HCT116 (cell line): ENCODE data around the gene ACHE. TPM values are rescaled to one million over a fixed set of nuclear protein-coding genes. Genes with fewer than 3 reads are reported as not detected.
"Not testable (repeated sequence)": the region's sequence is repeated elsewhere in the genome, so short reads cannot be mapped to it uniquely, and the experiment has no call there.

ENCODE experiments used
- ATAC-seq: fragments of 200-7000 bp; cut with Tn5 transposase; 2 replicates; pipeline ENCODE4 v1.9.1; 2020; ENCODE audit warnings: mild to moderate bottlenecking, moderate library complexity
- BruUV-seq: library from RNA; stranded (reverse); fragments of 400-500 nt; replicated peaks from 2 replicates; lab custom pipeline; 2021; lab: Mats Ljungman, UMichigan
- CTCF ChIA-PET: fragments of 300-600 bp; sonication (Branson Sonifier 250); formaldehyde crosslinking; loops from one replicate; lab custom pipeline; 2021; ENCODE audit warnings: antibody characterized with exemption; lab: Charles Lee
- POLR2A ChIA-PET: fragments of 300-600, 350-600 bp; sonication (Branson Sonifier 250); formaldehyde crosslinking; loops from one replicate; lab custom pipeline; 2021; ENCODE audit warnings: antibody characterized with exemption; lab: Charles Lee
- RAD21 ChIA-PET, 2 experiments: fragments of 300-600 bp; sonication (Branson Sonifier 250); formaldehyde crosslinking; loops; one replicate each; lab custom pipeline; 2023; ENCODE audit warnings: low total read pairs in 2 of 2; ENCODE audit not compliant: uncharacterized antibody in 2 of 2, unreplicated experiment in 2 of 2, low non-redundant PET in 1 of 2; lab: Charles Lee
- DNase-seq: peaks from one replicate; pipeline ENCODE4 v3.0.0-alpha.2; 2010; ENCODE audit warnings: low read depth, low spot score
- H2AFZ ChIP-seq: fragments of 200-600 bp; shearing (Covaris generic), sonication (generic); 2 replicates; pipeline ENCODE4 v1.6.1; 2017; ENCODE audit warnings: low read depth, mixed run types, mixed read lengths, antibody characterized with exemption, low read length; ENCODE audit not compliant: poor library complexity, severe bottlenecking
- H3K27ac ChIP-seq: 2 replicates; pipeline ENCODE4 v1.5.1; 2012; ENCODE audit warnings: low read depth, low read length
- H3K27me3 ChIP-seq: fragments of 200-600 bp; sonication (generic); 2 replicates; pipeline ENCODE4 v1.6.1; 2016; ENCODE audit warnings: mixed run types, low read length, mixed read lengths; ENCODE audit not compliant: insufficient read depth
- H3K36me3 ChIP-seq, 2 experiments: fragments of 200-500 bp in 1 of 2; fragments of 200-600 bp in 1 of 2; sonication (Bioruptor generic) in 1 of 2; sonication (generic) in 1 of 2; 2 replicates each; pipeline versions ENCODE4 v1.5.1 to v1.6.1; 2014 to 2016; ENCODE audit warnings: low read length in 2 of 2, inconsistent platforms in 1 of 2, mixed read lengths in 1 of 2, mixed run types in 1 of 2; ENCODE audit not compliant: insufficient read depth in 2 of 2, control insufficient read depth in 1 of 2
- H3K4me1 ChIP-seq, 2 experiments: fragments of 200-600 bp in 1 of 2; sonication (generic) in 1 of 2; 2 replicates each; pipeline versions ENCODE4 v1.5.1 to v1.6.1; 2012 to 2017; ENCODE audit warnings: low read length in 2 of 2, inconsistent platforms in 1 of 2, mild to moderate bottlenecking in 1 of 2, mixed read lengths in 1 of 2, mixed run types in 1 of 2, moderate library complexity in 1 of 2; ENCODE audit not compliant: insufficient read depth in 2 of 2, control insufficient read depth in 1 of 2
- H3K4me2 ChIP-seq: fragments of 200-600 bp; sonication (generic); 2 replicates; pipeline ENCODE4 v1.6.1; 2017; ENCODE audit warnings: mixed run types, low read length, mixed read lengths
- H3K4me3 ChIP-seq, 2 experiments: fragments of 200-600 bp in 1 of 2; sonication (generic) in 1 of 2; replicated peaks in 1 of 2; 2 replicates each; pipeline ENCODE4 v1.5.1; 2011 to 2016; ENCODE audit warnings: low read length in 2 of 2, control low read depth in 1 of 2, low read depth in 1 of 2, mild to moderate bottlenecking in 1 of 2, mixed read lengths in 1 of 2, mixed run types in 1 of 2
- H3K79me2 ChIP-seq: fragments of 200-600 bp; sonication (generic); 2 replicates; pipeline ENCODE4 v1.6.1; 2017; ENCODE audit warnings: mild to moderate bottlenecking, mixed run types, low read length, moderate library complexity, mixed read lengths; ENCODE audit not compliant: insufficient read depth
- H3K9ac ChIP-seq: fragments of 200-600 bp; sonication (generic); 2 replicates; pipeline ENCODE4 v1.6.1; 2016; ENCODE audit warnings: low read length, mixed read lengths
- H3K9me2 ChIP-seq: fragments of 200-600 bp; sonication (generic), shearing (Covaris generic); 2 replicates; pipeline ENCODE4 v1.6.1; 2017; ENCODE audit warnings: mixed run types, mild to moderate bottlenecking, moderate library complexity; ENCODE audit not compliant: insufficient read depth
- H3K9me3 ChIP-seq, 2 experiments: fragments of 200-500 bp in 1 of 2; fragments of 200-600 bp in 1 of 2; sonication (Bioruptor generic) in 1 of 2; sonication (generic) in 1 of 2; 2 replicates each; pipeline ENCODE4 v1.6.1; 2014 to 2017; ENCODE audit warnings: low read length in 2 of 2, mixed read lengths in 2 of 2, inconsistent platforms in 1 of 2, low read depth in 1 of 2, mild to moderate bottlenecking in 1 of 2, mixed run types in 1 of 2, moderate library complexity in 1 of 2; ENCODE audit not compliant: control insufficient read depth in 1 of 2, insufficient read depth in 1 of 2
- H4K20me1 ChIP-seq: fragments of 200-600 bp; sonication (generic), shearing (Covaris generic); 2 replicates; pipeline ENCODE4 v1.6.1; 2017; ENCODE audit warnings: mixed run types, mild to moderate bottlenecking, moderate library complexity; ENCODE audit not compliant: insufficient read depth
- ELF1 ChIP-seq: IDR thresholded peaks from 2 replicates; pipeline ENCODE4 v1.6.1; 2012; ENCODE audit warnings: low read depth, borderline replicate concordance
- EZH2 ChIP-seq: fragments of 200-600 bp; sonication (generic); IDR thresholded peaks from 2 replicates; pipeline ENCODE4 v1.6.1; 2017; ENCODE audit warnings: antibody characterized with exemption, mixed run types
- JUND ChIP-seq: IDR thresholded peaks from 2 replicates; pipeline ENCODE4 v1.6.1; 2012
- POLR2A ChIP-seq: IDR thresholded peaks from 2 replicates; pipeline ENCODE4 v1.7.0; 2011; ENCODE audit warnings: borderline replicate concordance; ENCODE audit not compliant: insufficient read depth, insufficient read length; ENCODE audit errors: extremely low read depth
- RAD21 ChIP-seq: IDR thresholded peaks from 2 replicates; pipeline ENCODE4 v1.6.1; 2012; ENCODE audit warnings: low read depth, mild to moderate bottlenecking
- SP1 ChIP-seq: IDR thresholded peaks from 2 replicates; pipeline ENCODE4 v1.6.1; 2012; ENCODE audit warnings: low read depth
- SRF ChIP-seq: IDR thresholded peaks from 2 replicates; pipeline ENCODE4 v1.6.1; 2012; ENCODE audit warnings: low read depth
- YY1 ChIP-seq: IDR thresholded peaks from 2 replicates; pipeline ENCODE4 v1.6.1; 2011; ENCODE audit warnings: low read length, low read depth, moderate library complexity, mild to moderate bottlenecking; ENCODE audit not compliant: insufficient replicate concordance; ENCODE audit errors: extremely low read depth
- ZFX ChIP-seq: fragments of 450-650 bp; IDR thresholded peaks from 2 replicates; pipeline ENCODE4 v1.6.1; 2017
- ZNF274 ChIP-seq: fragments of 200-500 bp; sonication (Bioruptor generic); IDR thresholded peaks from 2 replicates; pipeline ENCODE4 v1.6.1; 2014; ENCODE audit warnings: mild to moderate bottlenecking, low read depth, low read length, inconsistent platforms
- intact Hi-C: fragments of 100-400 bp; cut with micrococcal nuclease; formaldehyde crosslinking; loops from 2 replicates; pipeline ENCODE4 v1.10.0; 2022
- total RNA-seq: library from RNA; stranded (reverse); gene quantifications from one replicate; pipeline ENCODE4 v1.2.1, GENCODE V29; 2021; ENCODE audit not compliant: unreplicated experiment
- TF ChIP-seq, protein P1 (sequence below), 3 experiments: fragments of 200-600 bp in 1 of 3; sonication (generic) in 1 of 3; IDR thresholded peaks in 2 of 3; conservative IDR thresholded peaks in 1 of 3; 2 replicates each; pipeline ENCODE4 v1.5.1; 2012 to 2017; ENCODE audit warnings: low read depth in 2 of 3, low read length in 2 of 3, antibody characterized with exemption in 1 of 3, borderline replicate concordance in 1 of 3, control low read depth in 1 of 3, mild to moderate bottlenecking in 1 of 3, mixed read lengths in 1 of 3, mixed run types in 1 of 3, moderate library complexity in 1 of 3; ENCODE audit not compliant: insufficient read depth in 1 of 3
- TF ChIP-seq, protein P2 (sequence below): IDR thresholded peaks from 2 replicates; pipeline ENCODE4 v1.6.1; 2012

The ACHE gene
- total RNA-seq, 1 experiment from 2014 or later = 1.8 TPM

DNA sequence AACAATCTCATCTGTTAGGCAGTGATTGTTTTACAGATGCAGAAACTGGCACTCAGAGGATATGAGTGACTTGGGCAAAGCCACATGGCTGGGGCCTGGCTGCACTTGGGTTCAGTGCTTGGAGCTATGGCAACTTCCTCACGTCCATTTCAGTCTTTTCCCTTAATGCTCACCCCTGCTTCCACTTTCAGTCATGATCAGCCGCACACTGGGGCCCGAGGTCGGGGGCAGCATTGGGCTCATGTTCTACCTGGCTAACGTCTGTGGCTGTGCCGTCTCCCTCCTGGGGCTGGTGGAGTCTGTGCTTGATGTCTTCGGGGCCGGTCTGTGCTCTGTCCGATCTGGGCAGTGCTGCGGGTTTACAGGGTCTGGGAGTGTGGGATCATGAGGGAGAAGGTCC lies 40.2 kb downstream of the ACHE start:
- peaks cover 0 to 6% of the 10 kb centered on the region in 2 experiments; a peak in 2 of 4 replicates for H3K36me3 ChIP-seq
- no peak overlapping the region for H2AFZ ChIP-seq
- H3K79me2 ChIP-seq = peaks cover 18% of the 10 kb centered on the region; the same call in 1 of the 2 replicates
- no peak for ATAC-seq
- no peaks in the 10 kb centered on the region for H3K27me3 ChIP-seq
- ChIA-PET RAD21 (interaction anchor here in 1 of 2 experiments (0.6 kb wide), 1 partner anchor 14 kb away, joined by 3 read pairs; no protein-coding TSS in a partner anchor), CTCF (no interaction called here), POLR2A (no interaction called here)
- H3K4me2 ChIP-seq = no peak overlapping the region
- H3K9me2 ChIP-seq = no peaks in the 10 kb centered on the region
- intact Hi-C loops = no loop called here
- no peak for DNase-seq
- H3K4me1 ChIP-seq = peaks cover 6 to 16% of the 10 kb centered on the region in 2 experiments; a peak in 3 of 4 replicates
- no peak overlapping the region for H3K9ac ChIP-seq
- H4K20me1 ChIP-seq = no peaks in the 10 kb centered on the region
- BruUV-seq = no TSS peak
- H3K9me3 ChIP-seq = no peaks in the 10 kb centered on the region
- H3K4me3 ChIP-seq = no peak overlapping the region
- TF ChIP-seq, protein P1, sequence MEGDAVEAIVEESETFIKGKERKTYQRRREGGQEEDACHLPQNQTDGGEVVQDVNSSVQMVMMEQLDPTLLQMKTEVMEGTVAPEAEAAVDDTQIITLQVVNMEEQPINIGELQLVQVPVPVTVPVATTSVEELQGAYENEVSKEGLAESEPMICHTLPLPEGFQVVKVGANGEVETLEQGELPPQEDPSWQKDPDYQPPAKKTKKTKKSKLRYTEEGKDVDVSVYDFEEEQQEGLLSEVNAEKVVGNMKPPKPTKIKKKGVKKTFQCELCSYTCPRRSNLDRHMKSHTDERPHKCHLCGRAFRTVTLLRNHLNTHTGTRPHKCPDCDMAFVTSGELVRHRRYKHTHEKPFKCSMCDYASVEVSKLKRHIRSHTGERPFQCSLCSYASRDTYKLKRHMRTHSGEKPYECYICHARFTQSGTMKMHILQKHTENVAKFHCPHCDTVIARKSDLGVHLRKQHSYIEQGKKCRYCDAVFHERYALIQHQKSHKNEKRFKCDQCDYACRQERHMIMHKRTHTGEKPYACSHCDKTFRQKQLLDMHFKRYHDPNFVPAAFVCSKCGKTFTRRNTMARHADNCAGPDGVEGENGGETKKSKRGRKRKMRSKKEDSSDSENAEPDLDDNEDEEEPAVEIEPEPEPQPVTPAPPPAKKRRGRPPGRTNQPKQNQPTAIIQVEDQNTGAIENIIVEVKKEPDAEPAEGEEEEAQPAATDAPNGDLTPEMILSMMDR (IDR thresholded peaks at IDR 0.05 in 2 of 3, conservative IDR thresholded peaks at IDR 0.05 in 1 of 3; ENCODE audit: borderline replicate concordance in 1 of 3, insufficient read depth in 1 of 3, low read depth in 2 of 3, low read length in 2 of 3) = no peak
- no peak for TF ChIP-seq EZH2
- TF ChIP-seq, protein P2, sequence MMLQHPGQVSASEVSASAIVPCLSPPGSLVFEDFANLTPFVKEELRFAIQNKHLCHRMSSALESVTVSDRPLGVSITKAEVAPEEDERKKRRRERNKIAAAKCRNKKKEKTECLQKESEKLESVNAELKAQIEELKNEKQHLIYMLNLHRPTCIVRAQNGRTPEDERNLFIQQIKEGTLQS = no peak
- no peak for TF ChIP-seq ZFX
- no peak for TF ChIP-seq SRF
- no peak for TF ChIP-seq SP1
- no peak for TF ChIP-seq ZNF274
- no peak for TF ChIP-seq ELF1
- TF ChIP-seq RAD21 = no peak
- no peak for TF ChIP-seq YY1
- TF ChIP-seq POLR2A = no peak
- TF ChIP-seq JUND = no peak
- H3K27ac ChIP-seq = no peak overlapping the region

DNA sequence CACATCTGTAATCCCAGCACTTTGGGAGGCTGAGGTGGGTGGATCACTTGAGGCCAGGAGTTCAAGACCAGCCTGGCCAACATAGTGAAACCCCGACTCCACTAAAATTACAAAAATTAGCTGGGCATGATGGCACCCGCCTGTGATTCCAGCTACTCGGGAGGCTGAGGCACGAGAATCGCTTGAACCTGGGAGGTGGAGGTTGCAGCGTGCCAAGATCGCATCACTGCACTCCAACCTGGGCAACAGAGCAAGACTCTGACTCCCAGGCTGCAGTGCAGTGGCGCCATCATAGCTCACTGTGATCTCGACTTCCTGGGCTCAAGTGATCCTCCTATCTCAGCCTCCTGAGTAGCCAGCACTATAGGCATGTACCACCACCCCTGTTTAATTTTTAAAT lies 40.8 kb downstream of the ACHE start:
- H3K79me2 ChIP-seq = peaks cover 18% of the 10 kb centered on the region; the same call in 1 of the 2 replicates
- H3K4me3 ChIP-seq, intact Hi-C loops, CTCF ChIA-PET, BruUV-seq, ATAC-seq, H3K27me3 ChIP-seq, DNase-seq, H3K9me3 ChIP-seq, H2AFZ ChIP-seq, H3K4me2 ChIP-seq, H3K9ac ChIP-seq, H3K27ac ChIP-seq, H3K36me3 ChIP-seq, H4K20me1 ChIP-seq, H3K9me2 ChIP-seq, POLR2A ChIA-PET: not testable (repeated sequence)
- peaks cover 6 to 16% of the 10 kb centered on the region in 2 experiments; a peak in 3 of 4 replicates for H3K4me1 ChIP-seq
- RAD21 ChIA-PET = interaction anchor here in 1 of 2 experiments (0.6 kb wide), 1 partner anchor 15 kb away, joined by 3 read pairs; no protein-coding TSS in a partner anchor
